Mesendoderm (in vitro differentiated cells): ENCODE measurements around the gene SLC16A1.
A peak's percentile ranks its signal among the peaks of the same experiment; 100 is the strongest.

Source experiments
- DNase-seq: peaks from one replicate; pipeline ENCODE4 v3.0.0; 2013
- H2AK5ac ChIP-seq: 2 replicates; pipeline ENCODE4 v1.6.1; 2013; ENCODE audit warnings: low read length, inconsistent platforms
- H2BK120ac ChIP-seq: 2 replicates; pipeline ENCODE4 v1.6.1; 2013; ENCODE audit warnings: low read depth, mild to moderate bottlenecking, low read length, moderate library complexity, mixed read lengths
- H2BK15ac ChIP-seq: replicated peaks from 2 replicates; pipeline ENCODE4 v1.6.1; 2013; ENCODE audit warnings: low read depth, mild to moderate bottlenecking, moderate library complexity
- H2BK5ac ChIP-seq: 2 replicates; pipeline ENCODE4 v1.6.1; 2013; ENCODE audit warnings: low read length, inconsistent platforms
- H3K18ac ChIP-seq: 2 replicates; pipeline ENCODE4 v1.6.1; 2013; ENCODE audit warnings: mild to moderate bottlenecking, low read length, mixed read lengths
- H3K23ac ChIP-seq: one replicate; pipeline ENCODE4 v1.6.1; 2013; ENCODE audit warnings: low read length
- H3K27ac ChIP-seq: 2 replicates; pipeline ENCODE4 v1.5.1; 2013; ENCODE audit warnings: low read depth, mild to moderate bottlenecking, inconsistent platforms, low read length, moderate library complexity
- H3K27me3 ChIP-seq: 2 replicates; pipeline ENCODE4 v1.6.1; 2013; ENCODE audit warnings: low read length, control low read depth, mild to moderate bottlenecking, inconsistent platforms; ENCODE audit not compliant: insufficient read depth, poor library complexity
- H3K36me3 ChIP-seq: 2 replicates; pipeline ENCODE4 v1.6.1; 2013; ENCODE audit warnings: low read length, inconsistent platforms; ENCODE audit not compliant: control insufficient read depth, insufficient read depth
- H3K4ac ChIP-seq: one replicate; pipeline ENCODE4 v1.6.1; 2013; ENCODE audit warnings: low read depth, mild to moderate bottlenecking, low read length, moderate library complexity
- H3K4me1 ChIP-seq: 2 replicates; pipeline ENCODE4 v1.6.1; 2013; ENCODE audit warnings: low read depth, low read length, inconsistent platforms; ENCODE audit not compliant: control insufficient read depth
- H3K4me2 ChIP-seq: 2 replicates; pipeline ENCODE4 v1.6.1; 2013; ENCODE audit warnings: low read length
- H3K4me3 ChIP-seq: 2 replicates; pipeline ENCODE4 v1.5.1; 2013; ENCODE audit warnings: mild to moderate bottlenecking, low read length
- H3K56ac ChIP-seq: one replicate; pipeline ENCODE4 v1.6.1; 2013; ENCODE audit warnings: low read length
- H3K79me1 ChIP-seq: 2 replicates; pipeline ENCODE4 v1.6.1; 2013; ENCODE audit warnings: low read length, inconsistent platforms
- H3K79me2 ChIP-seq: 2 replicates; pipeline ENCODE4 v1.6.1; 2013; ENCODE audit warnings: mild to moderate bottlenecking, low read length; ENCODE audit not compliant: control insufficient read depth, insufficient read depth
- H3K9ac ChIP-seq: 2 replicates; pipeline ENCODE4 v1.6.1; 2013; ENCODE audit warnings: low read length, inconsistent platforms
- H4K5ac ChIP-seq: one replicate; pipeline ENCODE4 v1.6.1; 2013; ENCODE audit warnings: low read length
- H4K8ac ChIP-seq: one replicate; pipeline ENCODE4 v1.6.1; 2013; ENCODE audit warnings: low read depth, mild to moderate bottlenecking, control low read depth, low read length, moderate library complexity
- WGBS: extraction: QIAGEN DNeasy Blood & Tissue Kit; methylation state at CpG from one replicate; pipeline ENCODE4 v1.1.7; 2013; ENCODE audit warnings: low lambda C conversion rate, missing lambda C conversion rate; ENCODE audit not compliant: insufficient coverage; ENCODE audit errors: extremely low coverage; 5-methylcytosine and 5-hydroxymethylcytosine counted together

The SLC16A1 gene

DNA sequence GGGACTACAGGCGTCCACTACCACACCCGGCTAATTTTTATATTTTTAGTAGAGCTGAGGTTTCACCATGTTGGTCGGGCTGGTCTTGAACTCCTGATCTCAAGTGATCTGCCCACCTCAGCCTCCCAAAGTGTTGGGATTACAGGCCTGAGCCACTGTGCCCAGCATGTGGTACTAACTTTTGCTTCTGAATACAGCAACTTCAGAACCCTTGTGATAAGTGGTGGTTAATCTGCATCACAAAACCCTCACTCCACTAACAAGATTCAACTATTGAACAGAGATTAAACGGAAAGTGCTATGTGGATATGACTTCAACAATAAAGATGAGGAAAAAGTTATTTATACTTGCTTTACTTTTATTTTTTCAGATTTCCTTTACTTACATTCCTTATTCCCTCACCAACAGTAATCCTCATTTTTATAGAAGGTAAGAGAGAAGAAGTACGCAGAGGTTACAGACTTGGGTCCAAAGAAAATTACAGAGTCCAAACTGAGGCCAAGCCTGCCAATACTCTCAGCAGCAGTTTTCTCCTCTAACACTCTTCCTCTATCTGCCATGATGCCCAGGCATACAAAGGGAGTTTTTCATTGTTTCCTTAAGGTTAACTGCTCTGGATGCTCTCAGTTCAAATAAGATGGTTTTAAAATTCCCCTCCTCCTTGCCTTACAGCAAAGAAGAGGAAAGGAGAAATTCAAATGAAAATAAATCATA lies 44.3 kb downstream of the SLC16A1 start:
- H3K4me3 ChIP-seq, result no peak overlapping the region
- WGBS, result no CpG with 5 or more reads among the region's 5 CpGs
- DNase-seq, result peak; percentile 56
- peaks cover 3% of the 10 kb centered on the region for H3K36me3 ChIP-seq
- peak overlapping the region; percentile 18 for H3K18ac ChIP-seq
- H2BK5ac ChIP-seq, result no peak overlapping the region
- no peak overlapping the region for H4K5ac ChIP-seq
- no peak overlapping the region for H2BK120ac ChIP-seq
- no peak overlapping the region for H3K4ac ChIP-seq
- H3K4me1 ChIP-seq, result no peaks in the 10 kb centered on the region
- H3K27me3 ChIP-seq, result no peaks in the 10 kb centered on the region
- H3K56ac ChIP-seq, result no peak overlapping the region
- H3K9ac ChIP-seq, result no peak overlapping the region
- peaks cover 3% of the 10 kb centered on the region for H3K79me2 ChIP-seq
- H3K23ac ChIP-seq, result no peak overlapping the region
- H2AK5ac ChIP-seq, result no peak overlapping the region
- no peak overlapping the region for H2BK15ac ChIP-seq
- H3K79me1 ChIP-seq, result peaks cover 2% of the 10 kb centered on the region
- H3K27ac ChIP-seq, result no peak overlapping the region
- H4K8ac ChIP-seq, result no peak overlapping the region
- no peak overlapping the region for H3K4me2 ChIP-seq

- Histone ChIP-seq H3K4me3 (no peak overlapping the region), H3K9ac (no peak overlapping the region), H3K79me1 (peaks cover 2% of the 10 kb centered on the region), H3K36me3 (peaks cover 3% of the 10 kb centered on the region), H2BK5ac (no peak overlapping the region), H4K5ac (no peak overlapping the region), H3K56ac (no peak overlapping the region), H3K27me3 (no peaks in the 10 kb centered on the region), H3K27ac (no peak overlapping the region), H3K23ac (no peak overlapping the region), H3K18ac (no peak overlapping the region), H2BK120ac (no peak overlapping the region), H3K79me2 (no peaks in the 10 kb centered on the region), H2AK5ac (no peak overlapping the region), H2BK15ac (no peak overlapping the region), H4K8ac (no peak overlapping the region), H3K4me1 (peaks cover 6% of the 10 kb centered on the region), H3K4ac (no peak overlapping the region), H3K4me2 (no peak overlapping the region)
- DNase-seq, result no peak
- no CpG with 5 or more reads among the region's 2 CpGs for WGBS
Measured at GRCh38 chr1:112909847-112910246, 46.1 kb downstream of the SLC16A1 start.

GRCh38 chr1:112906150-112906698 lies 49.8 kb downstream of the SLC16A1 start:
- no peak overlapping the region for H2BK5ac ChIP-seq
- H3K4me2 ChIP-seq, result no peak overlapping the region
- peak overlapping the region; percentile 44 for H3K18ac ChIP-seq
- no CpG with 5 or more reads among the region's 2 CpGs for WGBS
- no peak overlapping the region for H4K5ac ChIP-seq
- no peak overlapping the region for H3K23ac ChIP-seq
- no peak overlapping the region for H3K4ac ChIP-seq
- no peaks in the 10 kb centered on the region for H3K36me3 ChIP-seq
- no peak overlapping the region for H2BK15ac ChIP-seq
- H2AK5ac ChIP-seq, result no peak overlapping the region
- no peak overlapping the region for H3K9ac ChIP-seq
- H4K8ac ChIP-seq, result no peak overlapping the region
- H3K4me1 ChIP-seq, result peaks cover 6% of the 10 kb centered on the region
- no peak overlapping the region for H2BK120ac ChIP-seq
- H3K56ac ChIP-seq, result no peak overlapping the region
- no peak overlapping the region for H3K4me3 ChIP-seq
- peak; percentile 69 for DNase-seq
- H3K79me2 ChIP-seq, result no peaks in the 10 kb centered on the region
- H3K79me1 ChIP-seq, result peaks cover 2% of the 10 kb centered on the region
- H3K27me3 ChIP-seq, result no peaks in the 10 kb centered on the region
- H3K27ac ChIP-seq, result peak overlapping the region; percentile 71

DNA sequence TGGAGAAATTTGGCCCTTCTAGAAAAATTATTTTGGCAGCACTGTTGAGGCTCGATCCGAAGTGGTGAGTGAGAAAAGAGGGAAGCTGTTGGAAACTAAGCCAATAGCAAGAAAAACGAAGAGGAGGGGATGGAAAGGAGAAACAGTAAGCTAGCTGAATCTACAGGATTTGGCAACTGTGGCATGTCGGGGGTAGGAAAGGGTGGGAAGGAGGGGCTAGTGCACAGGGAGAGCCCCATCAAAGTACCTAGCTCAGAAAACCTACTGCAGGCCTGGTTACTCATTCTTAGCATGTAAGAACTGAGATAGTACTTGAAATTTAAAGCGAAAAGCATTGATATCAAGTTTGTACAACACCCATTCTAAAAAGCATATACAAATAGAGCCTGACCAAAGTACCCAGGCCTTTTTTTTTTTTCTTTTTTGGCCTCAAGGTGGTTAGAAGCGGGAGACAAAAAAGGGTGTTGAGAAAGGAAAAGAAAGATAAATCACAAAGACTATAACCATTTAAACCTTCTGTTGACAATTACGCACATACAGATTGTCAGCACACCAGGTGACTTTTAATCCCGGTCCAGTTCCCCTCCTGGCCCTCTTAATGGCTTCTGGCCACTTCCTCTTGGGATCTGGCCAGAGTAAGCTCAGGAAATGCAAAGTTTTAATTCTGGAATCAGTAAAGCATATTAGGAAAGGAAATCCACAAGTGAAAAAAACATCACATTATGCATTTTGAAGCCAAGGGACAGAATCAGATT lies 50.4 kb downstream of the SLC16A1 start:
- Histone ChIP-seq H3K18ac (peak overlapping the region; percentile 70), H3K56ac (peak overlapping the region; percentile 68), H3K27me3 (no peaks in the 10 kb centered on the region), H3K4me3 (no peak overlapping the region), H3K4me2 (no peak overlapping the region), H4K5ac (peak overlapping the region; percentile 61), H3K27ac (peak overlapping the region; percentile 71), H3K4me1 (peaks cover 6% of the 10 kb centered on the region), H2BK120ac (no peak overlapping the region), H3K79me1 (peaks cover 2% of the 10 kb centered on the region), H2AK5ac (peak overlapping the region; percentile 16), H3K79me2 (no peaks in the 10 kb centered on the region), H3K4ac (no peak overlapping the region), H3K23ac (no peak overlapping the region), H2BK15ac (peak overlapping the region; percentile 41), H3K36me3 (no peaks in the 10 kb centered on the region), H4K8ac (no peak overlapping the region), H3K9ac (peak overlapping the region; percentile 39), H2BK5ac (peak overlapping the region; percentile 42)
- WGBS, result no CpG with 5 or more reads among the region's 8 CpGs
- DNase-seq, result peak; percentile 50

DNA sequence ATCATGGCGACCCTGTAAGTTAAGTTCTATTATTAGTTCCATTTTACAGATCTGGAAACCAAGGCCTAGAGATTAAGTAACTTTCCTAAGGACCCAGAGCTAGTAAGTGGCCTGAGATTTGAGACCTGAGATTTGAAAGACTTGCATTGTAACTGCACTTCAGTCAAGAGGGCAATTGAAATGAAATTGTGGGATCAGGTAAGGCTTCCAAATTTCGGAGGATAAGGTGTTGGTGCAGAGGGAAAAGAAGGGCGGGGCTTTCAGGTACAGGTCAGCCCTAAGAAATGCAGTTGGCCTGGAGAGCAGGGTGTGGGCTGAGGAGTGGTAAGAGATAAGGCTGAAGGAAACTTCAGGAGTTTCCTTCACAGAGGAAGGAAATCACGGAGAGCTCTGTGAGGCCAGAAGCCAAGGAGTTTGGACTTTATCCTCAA lies 51.1 kb downstream of the SLC16A1 start:
- H3K23ac ChIP-seq, result no peak overlapping the region
- no peak overlapping the region for H4K8ac ChIP-seq
- H2BK120ac ChIP-seq, result no peak overlapping the region
- peak; percentile 85 for DNase-seq
- no CpG with 5 or more reads among the region's 4 CpGs for WGBS
- H3K18ac ChIP-seq, result peak overlapping the region; percentile 51
- no peaks in the 10 kb centered on the region for H3K79me1 ChIP-seq
- no peak overlapping the region for H3K27ac ChIP-seq
- H3K27me3 ChIP-seq, result no peaks in the 10 kb centered on the region
- no peak overlapping the region for H4K5ac ChIP-seq
- H2BK15ac ChIP-seq, result no peak overlapping the region
- no peak overlapping the region for H3K4me3 ChIP-seq
- no peaks in the 10 kb centered on the region for H3K79me2 ChIP-seq
- no peaks in the 10 kb centered on the region for H3K36me3 ChIP-seq
- H3K4me1 ChIP-seq, result peaks cover 6% of the 10 kb centered on the region
- no peak overlapping the region for H2BK5ac ChIP-seq
- H3K4me2 ChIP-seq, result no peak overlapping the region
- no peak overlapping the region for H2AK5ac ChIP-seq
- H3K4ac ChIP-seq, result no peak overlapping the region
- H3K9ac ChIP-seq, result no peak overlapping the region
- H3K56ac ChIP-seq, result no peak overlapping the region
